ENCODE data around the gene C2CD4B. TPM values are rescaled to one million over a fixed set of nuclear protein-coding genes. Genes with fewer than 3 reads are reported as not detected.

The C2CD4B gene
- total and polyA plus RNA-seq, 2 of the 13 experiments (the other 11 are each of a cell fraction or from before 2014, with no cell fraction given) = not detected

- TF ChIP-seq ELF3 (CRISPR knock-in tag; IDR thresholded peaks at IDR 0.05) (no peak), ATAD3A (CRISPR knock-in tag; IDR thresholded peaks at IDR 0.05) (no peak), FOXO1 (CRISPR knock-in tag; IDR thresholded peaks at IDR 0.05) (no peak), REL (CRISPR knock-in tag; conservative IDR thresholded peaks at IDR 0.05) (no peak), MXD4 (CRISPR knock-in tag; IDR thresholded peaks at IDR 0.05) (no peak), ZNF530 (CRISPR knock-in tag; IDR thresholded peaks at IDR 0.05; ENCODE audit: low read depth) (no peak)
- TF ChIP-seq, protein P1, sequence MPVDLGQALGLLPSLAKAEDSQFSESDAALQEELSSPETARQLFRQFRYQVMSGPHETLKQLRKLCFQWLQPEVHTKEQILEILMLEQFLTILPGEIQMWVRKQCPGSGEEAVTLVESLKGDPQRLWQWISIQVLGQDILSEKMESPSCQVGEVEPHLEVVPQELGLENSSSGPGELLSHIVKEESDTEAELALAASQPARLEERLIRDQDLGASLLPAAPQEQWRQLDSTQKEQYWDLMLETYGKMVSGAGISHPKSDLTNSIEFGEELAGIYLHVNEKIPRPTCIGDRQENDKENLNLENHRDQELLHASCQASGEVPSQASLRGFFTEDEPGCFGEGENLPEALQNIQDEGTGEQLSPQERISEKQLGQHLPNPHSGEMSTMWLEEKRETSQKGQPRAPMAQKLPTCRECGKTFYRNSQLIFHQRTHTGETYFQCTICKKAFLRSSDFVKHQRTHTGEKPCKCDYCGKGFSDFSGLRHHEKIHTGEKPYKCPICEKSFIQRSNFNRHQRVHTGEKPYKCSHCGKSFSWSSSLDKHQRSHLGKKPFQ (CRISPR knock-in tag; IDR thresholded peaks at IDR 0.05; ENCODE audit: insufficient replicate concordance) = no peak
- TF ChIP-seq, protein P2, sequence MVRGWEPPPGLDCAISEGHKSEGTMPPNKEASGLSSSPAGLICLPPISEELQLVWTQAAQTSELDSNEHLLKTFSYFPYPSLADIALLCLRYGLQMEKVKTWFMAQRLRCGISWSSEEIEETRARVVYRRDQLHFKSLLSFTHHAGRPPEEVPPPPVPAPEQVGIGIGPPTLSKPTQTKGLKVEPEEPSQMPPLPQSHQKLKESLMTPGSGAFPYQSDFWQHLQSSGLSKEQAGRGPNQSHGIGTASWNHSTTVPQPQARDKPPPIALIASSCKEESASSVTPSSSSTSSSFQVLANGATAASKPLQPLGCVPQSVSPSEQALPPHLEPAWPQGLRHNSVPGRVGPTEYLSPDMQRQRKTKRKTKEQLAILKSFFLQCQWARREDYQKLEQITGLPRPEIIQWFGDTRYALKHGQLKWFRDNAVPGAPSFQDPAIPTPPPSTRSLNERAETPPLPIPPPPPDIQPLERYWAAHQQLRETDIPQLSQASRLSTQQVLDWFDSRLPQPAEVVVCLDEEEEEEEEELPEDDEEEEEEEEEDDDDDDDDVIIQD (CRISPR knock-in tag; IDR thresholded peaks at IDR 0.05; ENCODE audit: low read depth) = no peak
- DNase-seq (ENCODE audit: low spot score) (no peak), FAIRE-seq (no peak), ATAC-seq (no peak)
- WGBS (ENCODE audit: low lambda C conversion rate) = 43% methylated on average over 2 of the region's 2 CpGs
- H3K4me1 ChIP-seq (ENCODE audit: insufficient read depth, low read length) = peaks cover 17% of the 10 kb centered on the region
- H2AFZ ChIP-seq (ENCODE audit: low read length) = no peak overlapping the region
- no TSS peak for BruUV-seq (replicated peaks)
- H3K27ac ChIP-seq (ENCODE audit: extremely low read length, insufficient read depth, low read length) = no peak overlapping the region
- no peak overlapping the region for H3K4me3 ChIP-seq (replicated peaks in 1 of 3; ENCODE audit: insufficient read depth in 1 of 3, low read depth in 2 of 3, low read length in 3 of 3)
- ChIA-PET POLR2A (no interaction called here), CTCF (ENCODE audit: low intra/inter-chr PET ratio, low total read pairs) (interaction anchor here (1.2 kb wide), 1 partner anchor 253 kb away, joined by 3 read pairs; no protein-coding TSS in a partner anchor)
- no peaks in the 10 kb centered on the region for H3K36me3 ChIP-seq (replicated peaks in 1 of 2; ENCODE audit: control insufficient read depth in 1 of 2, insufficient read depth in 2 of 2, low read length in 2 of 2)
- H3K79me2 ChIP-seq (ENCODE audit: insufficient read depth, low read length) = no peaks in the 10 kb centered on the region
- in situ Hi-C loops (cut with HindIII; ENCODE audit: extremely low pct_ligation_motif_present, low pct_unique_long_range_greater_than_20kb) = no loop called here
- intact Hi-C loops (cut with micrococcal nuclease; ENCODE audit: unreplicated experiment) = loop anchor here (1.0 kb wide), 1 partner anchor 129 kb away; no protein-coding TSS in a partner anchor
- H4K20me1 ChIP-seq (ENCODE audit: insufficient read depth, low read length) = no peaks in the 10 kb centered on the region
- H3K9me3 ChIP-seq (ENCODE audit: low read length) = no peaks in the 10 kb centered on the region
- H3K27me3 ChIP-seq (ENCODE audit: control insufficient read depth in 1 of 2, insufficient read depth in 2 of 2, low read length in 2 of 2) = no peaks in the 10 kb centered on the region; a peak in 2 of 5 replicates
- no peak overlapping the region for H3K9ac ChIP-seq (ENCODE audit: insufficient read depth, low read depth, low read length)
- no peak overlapping the region for H3K4me2 ChIP-seq (ENCODE audit: low read depth, low read length)
Measured at GRCh38 chr15:62124973-62125303, 40.1 kb downstream of the C2CD4B start.
